NCI-H774 (cell line): ENCODE results near the gene PAX5.

ENCODE experiments used
- DNase-seq: peaks from one replicate; lab custom pipeline; 2025; lab: John Stamatoyannopoulos, UW

PAX5 gene

DNA sequence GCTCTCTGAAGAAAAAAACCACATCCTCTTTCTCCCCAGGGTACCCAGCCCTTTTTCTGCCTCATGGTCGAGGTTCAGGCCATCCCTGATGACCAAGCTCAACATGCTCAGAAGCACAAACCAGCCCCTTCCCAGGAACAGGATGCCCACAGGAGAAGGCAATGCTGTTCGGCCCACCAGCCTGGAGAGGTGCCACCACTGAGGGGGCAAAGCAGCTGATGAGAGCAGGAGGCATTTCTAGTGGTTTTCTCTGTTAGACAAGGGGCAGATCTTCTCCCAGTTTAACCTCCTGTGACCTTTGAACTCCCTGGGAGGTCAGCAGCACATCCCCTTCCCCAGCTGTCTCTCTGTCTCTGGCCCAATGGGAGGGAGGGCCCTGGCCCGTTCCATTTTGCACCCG, 73.0 kb downstream of the PAX5 start:
- no peak for DNase-seq

DNA sequence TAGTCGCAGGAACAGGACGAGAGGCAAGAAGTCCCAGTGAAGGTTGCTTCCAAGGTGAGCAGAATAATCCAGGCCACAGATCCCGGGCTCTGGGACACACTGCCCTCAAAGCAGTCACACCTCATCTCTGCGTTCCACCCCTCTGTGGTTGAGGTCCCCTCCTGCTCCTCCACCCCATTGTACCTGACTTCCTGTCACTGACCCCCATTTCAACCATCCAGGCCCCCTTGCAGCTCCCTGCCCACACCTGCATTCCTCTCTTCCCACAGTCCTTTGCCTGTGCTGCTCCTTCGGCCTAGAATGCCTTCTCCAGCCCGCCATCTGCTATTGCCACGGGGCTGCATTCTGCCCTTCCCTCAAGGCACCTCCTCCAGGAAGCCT, 73.5 kb downstream of the PAX5 start:
- no peak for DNase-seq

DNA sequence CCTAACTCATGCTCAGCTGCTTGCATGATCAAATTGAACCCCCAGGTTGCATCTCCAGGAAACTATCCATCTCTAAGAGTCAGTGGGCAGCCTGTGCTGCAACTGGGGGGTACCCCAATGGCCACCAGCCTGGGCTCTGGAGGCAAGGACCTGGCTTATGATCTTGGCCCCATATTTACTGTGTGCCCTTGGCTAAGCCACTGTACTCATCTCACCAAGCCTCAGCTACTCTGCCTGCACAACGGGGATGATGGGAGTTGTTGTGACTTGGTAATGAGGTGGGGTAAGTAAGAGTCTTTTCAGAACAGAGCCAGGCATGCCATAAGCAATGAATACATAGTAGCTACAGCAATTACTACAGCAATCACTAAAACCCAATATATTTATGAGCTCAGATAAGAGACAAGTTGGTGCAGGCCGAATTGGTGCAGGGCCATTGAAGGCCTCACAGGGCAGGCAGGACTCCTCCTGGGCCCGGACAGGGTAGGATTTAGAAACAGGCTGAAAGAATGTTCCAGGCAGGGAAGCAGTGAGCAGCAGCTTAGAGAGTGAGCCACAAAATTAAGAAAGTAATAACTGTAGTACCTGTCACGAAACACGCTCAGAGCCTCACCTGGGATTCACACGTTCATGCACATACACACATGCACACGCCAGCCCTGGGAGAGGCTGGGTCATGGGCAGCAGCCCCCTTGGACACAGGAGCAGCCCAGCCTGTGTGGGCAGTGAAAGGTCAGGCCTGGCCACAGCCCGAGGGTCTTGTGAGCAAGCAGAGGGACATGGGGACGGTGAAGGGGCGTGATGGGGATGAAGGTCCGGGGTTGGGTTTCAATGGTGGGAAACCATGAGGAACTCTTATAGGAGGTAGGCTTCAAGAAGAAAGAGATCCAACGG, 74.1 kb downstream of the PAX5 start:
- DNase-seq: no peak

- DNase-seq: no peak
Measured at GRCh38 chr9:36956908-36957307, 77.2 kb downstream of the PAX5 start.

- no peak for DNase-seq
Measured at GRCh38 chr9:36950389-36950788, 83.7 kb downstream of the PAX5 start.

DNA sequence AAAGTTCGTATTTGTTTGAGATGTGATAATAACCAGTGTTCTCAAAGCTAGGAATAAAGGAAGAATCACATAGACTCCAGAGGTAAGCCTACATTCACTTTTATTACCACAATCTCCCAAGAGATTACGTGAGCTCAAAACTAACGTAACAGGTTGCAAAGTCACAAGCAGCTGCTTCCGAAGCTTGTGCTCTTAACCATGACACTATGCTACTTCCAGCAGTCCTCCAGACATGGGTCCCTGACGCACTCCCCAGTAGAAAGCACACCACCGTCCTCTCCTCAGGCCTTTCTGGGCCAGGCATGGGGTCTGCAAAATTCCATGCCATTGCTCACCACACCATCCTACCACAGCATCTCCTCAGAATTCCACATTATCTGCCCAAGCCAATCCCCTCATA, 84.6 kb downstream of the PAX5 start:
- no peak for DNase-seq

DNA sequence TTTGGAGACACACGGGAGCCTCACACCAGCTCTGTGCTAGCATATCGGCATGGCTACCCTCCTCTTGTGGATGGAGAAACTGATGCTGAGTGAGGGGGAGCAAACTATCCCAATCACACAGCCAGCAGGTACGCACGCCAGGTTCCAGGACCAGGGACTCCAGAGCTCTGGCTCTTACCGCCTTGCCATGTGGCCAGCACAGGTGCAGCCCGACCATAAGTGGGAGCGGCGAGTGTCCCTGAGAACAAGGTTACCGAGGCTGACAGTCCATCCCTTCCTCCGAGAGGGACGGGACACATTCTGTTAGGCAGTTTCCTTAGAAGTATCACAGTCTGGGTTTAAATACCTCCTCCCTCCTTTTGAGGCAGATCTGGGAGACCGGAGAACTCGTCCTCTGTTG, 86.0 kb downstream of the PAX5 start:
- DNase-seq: no peak

DNA sequence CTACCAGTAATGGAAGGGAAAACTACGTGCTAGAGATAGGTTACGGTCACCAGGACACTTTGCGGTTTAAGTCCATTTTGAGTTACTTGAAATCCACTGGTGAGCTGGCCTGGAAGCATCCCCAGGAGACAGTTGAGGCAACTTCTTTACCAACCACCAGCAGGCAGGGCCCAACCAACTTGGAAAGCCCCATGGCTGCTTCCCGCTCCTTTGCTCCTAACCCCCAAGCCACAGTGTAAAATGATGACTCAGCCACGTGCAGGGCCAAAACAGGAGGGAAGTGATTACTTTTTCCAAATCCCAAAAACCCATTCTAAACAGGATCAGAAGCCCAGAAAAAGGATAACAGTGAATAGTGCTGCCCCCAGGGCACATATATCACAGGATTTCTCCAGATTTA, 87.4 kb downstream of the PAX5 start:
- DNase-seq: no peak

DNA sequence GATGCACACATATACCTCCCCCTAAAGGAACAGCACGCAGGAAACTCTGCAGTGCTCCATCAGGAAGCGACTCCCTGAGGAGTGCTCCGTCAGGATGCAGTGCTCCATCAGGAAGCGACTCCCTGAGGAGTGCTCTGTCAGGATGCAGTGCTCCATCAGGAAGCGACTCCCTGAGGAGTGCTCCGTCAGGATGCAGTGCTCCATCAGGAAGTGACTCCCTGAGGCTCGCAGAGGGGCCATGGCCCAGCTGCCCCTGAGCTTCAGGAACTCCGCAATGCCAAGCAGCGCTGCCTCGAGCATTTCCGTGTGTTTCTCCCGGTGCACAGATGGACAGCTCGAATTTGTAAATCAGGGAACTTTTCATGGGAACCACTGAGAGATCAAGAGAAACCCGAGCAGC, 88.1 kb downstream of the PAX5 start:
- DNase-seq: no peak

DNA sequence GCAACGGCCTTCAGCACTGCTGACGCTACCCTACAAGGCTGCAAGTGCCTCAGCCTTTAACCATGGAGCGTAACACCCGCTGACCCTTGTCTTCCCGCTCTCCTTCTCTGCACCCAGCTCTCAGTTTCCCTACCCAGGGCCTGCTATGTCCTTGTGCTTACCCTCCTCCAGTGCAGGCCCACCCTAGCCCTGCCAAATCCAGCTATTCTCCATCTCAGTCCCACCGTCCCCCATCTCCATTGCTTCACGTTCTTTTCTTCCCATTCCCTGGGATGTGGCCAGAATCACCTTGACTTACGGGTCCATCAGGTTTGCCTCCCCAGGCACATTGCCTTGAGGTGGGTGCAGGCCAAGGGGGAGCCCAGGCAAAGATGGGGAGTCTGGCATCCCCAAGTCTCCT, 91.2 kb downstream of the PAX5 start:
- no peak for DNase-seq

GRCh38 chr9:36941441-36941840, 92.6 kb downstream of the PAX5 start:
- no peak for DNase-seq

DNA sequence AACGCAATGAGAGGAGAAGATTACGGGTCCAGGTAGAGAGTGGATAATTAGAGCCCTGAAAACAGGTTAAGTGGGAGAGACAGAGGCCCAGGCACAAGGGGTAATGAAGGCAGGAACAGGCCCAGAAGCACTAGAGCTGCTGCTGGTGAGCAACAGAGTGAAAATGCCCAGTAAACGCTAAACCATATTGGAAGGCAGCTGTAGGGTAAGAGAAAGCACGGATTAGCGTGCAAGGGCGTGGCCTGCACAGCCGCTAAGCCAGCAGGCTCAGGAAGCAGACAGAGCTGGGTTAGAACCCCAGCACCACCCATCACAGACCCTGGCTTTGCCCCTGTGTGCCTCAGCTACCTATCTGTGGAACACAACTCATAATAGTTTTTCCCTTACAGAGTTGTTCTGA, 93.2 kb downstream of the PAX5 start:
- DNase-seq: no peak

- DNase-seq: no peak
Measured at GRCh38 chr9:36940500-36940853, 93.6 kb downstream of the PAX5 start.

- no peak for DNase-seq
Measured at GRCh38 chr9:36939655-36940499, 94.2 kb downstream of the PAX5 start.

DNA sequence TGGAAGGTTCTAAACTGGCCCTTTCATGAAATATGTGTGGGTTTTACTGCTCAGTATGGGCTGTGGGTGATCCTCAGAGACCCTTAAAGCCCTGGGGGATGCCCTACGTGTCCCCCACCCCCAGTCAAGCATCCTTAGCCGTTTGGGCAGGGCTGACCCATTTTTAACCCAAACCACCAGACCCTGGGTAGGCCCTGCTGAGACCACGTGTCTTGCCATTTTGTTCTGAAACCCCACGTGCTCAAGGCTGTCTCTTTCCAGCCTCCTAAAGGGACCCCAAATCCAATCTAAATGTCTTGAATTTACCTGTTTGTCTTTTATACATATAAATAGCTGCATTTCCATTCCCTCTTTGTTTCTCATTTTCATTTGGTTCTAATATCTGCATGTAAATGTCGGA, 94.9 kb downstream of the PAX5 start:
- no peak for DNase-seq

- DNase-seq: no peak
Measured at GRCh38 chr9:36938617-36939016, 95.5 kb downstream of the PAX5 start.

DNA sequence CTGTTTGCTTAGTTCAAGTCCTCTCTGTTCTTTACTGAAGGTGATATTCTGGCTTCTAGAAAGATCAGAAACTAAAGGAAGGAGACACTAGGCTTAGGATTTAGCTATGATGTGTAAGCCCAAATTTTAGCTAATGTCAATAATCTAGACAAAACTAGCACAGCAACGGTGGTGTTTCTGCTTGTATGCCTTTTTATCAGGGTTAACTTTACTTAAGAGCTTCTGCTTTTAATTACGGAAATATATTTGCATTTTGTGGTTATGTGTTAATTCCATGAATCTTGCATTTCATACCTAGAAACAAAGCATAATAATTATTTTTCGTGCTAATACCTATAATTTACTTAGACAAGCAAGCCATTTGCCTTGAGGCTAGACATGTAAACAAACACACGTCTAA, 96.1 kb downstream of the PAX5 start:
- DNase-seq: peak; percentile 10

- no peak for DNase-seq
Measured at GRCh38 chr9:36937346-36937745, 96.7 kb downstream of the PAX5 start.

DNA sequence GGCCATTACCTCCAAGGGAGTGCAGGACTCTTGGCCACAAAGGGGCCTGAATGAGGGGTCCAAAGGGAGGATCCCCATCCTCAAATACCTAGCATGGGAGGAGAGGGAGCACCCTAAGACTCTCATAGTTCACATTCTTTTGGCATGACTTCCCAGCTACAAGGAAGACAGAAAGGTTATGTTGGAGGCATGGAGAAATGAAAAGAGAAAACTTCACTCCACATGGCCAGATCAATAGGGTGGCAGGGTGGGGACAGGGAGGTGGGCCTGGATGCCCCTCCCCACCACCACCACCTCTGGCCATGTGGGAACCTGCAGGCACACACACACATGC, 97.6 kb downstream of the PAX5 start:
- DNase-seq: no peak

DNA sequence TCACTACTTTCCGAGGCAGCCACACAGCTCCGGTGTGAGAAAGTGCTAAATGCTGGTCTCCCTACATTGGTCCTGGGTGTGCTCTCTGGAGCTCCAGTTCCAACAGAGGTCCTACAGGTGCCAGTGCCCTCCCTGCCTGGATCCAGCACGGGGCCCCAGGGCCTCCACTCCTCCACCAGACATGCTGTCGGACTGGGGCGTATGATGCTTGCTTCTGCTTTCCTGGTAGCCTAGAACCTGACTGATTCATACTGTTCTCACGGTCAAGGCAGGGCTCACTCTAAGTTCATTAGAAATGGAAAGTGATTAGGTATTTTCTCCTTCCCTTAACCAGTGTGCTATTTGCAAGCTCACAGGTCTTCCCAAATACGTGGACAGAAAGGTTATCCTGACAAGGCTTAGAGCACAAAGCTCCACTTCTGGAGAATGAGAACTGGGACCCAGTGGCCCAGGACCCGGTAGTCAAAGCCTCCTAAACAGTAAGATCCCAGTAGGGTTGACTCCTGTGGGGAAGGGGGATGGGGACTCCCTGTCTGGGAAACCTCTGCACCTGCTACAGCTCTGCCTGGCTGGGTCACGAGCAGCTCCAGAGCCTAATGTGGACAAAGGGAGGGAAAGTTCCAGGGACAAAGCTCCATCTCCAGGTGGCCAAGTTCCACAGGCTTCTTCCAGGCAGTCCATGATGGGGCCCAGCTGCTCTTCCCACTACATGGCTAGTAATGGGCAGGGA, 98.1 kb downstream of the PAX5 start:
- no peak for DNase-seq

- no peak for DNase-seq
Measured at GRCh38 chr9:36935332-36935731, 98.7 kb downstream of the PAX5 start.

- DNase-seq: no peak
Measured at GRCh38 chr9:36934478-36935065, 99.5 kb downstream of the PAX5 start.
